DMS114 treated with DMSO at 0.1 percent for 48 hours (cell line): ENCODE data around the gene KRT86.
"Not testable (repeated sequence)": the region's sequence is repeated elsewhere in the genome, so short reads cannot be mapped to it uniquely, and the experiment has no call there.

ENCODE experiments used
- DNase-seq: peaks from one replicate; lab custom pipeline; 2025; ENCODE audit not compliant: unreplicated experiment; lab: John Stamatoyannopoulos, UW

Gene KRT86

DNA sequence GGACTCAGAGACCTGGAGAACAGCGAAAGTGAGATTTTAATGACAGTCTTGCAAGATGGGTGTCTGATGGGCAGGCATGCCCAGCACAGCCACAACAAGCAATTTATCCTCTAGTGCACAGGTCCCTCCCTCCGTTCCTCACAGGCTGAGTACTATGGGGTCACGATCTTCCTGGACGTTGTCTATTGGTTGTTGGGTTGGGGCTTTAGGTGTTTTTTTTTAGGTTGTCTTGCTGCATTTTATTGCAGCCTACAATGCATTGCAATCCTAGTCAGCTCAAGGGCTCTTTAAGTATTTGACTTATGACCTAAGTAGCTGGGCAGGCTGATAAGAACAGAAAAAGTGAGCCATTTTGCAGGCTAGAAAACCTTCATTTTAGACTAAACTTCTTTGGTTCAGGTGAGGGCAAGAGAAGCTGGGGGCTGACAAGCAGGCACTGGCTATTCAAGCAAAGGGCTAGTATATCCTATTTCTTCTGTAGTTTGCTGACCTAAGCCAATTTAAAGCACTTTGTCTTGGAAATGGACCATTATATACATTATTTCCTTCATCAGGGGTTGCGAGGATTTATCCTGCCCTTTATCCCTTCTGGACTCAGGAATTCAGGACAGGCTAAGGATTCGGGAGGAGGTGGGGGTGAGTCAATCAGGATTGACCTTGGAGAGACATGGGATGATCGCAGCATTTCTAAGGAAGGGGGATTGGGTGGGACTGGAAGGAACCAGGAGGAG lies 35.4 kb upstream of the KRT86 start:
- DNase-seq: no peak

DNA sequence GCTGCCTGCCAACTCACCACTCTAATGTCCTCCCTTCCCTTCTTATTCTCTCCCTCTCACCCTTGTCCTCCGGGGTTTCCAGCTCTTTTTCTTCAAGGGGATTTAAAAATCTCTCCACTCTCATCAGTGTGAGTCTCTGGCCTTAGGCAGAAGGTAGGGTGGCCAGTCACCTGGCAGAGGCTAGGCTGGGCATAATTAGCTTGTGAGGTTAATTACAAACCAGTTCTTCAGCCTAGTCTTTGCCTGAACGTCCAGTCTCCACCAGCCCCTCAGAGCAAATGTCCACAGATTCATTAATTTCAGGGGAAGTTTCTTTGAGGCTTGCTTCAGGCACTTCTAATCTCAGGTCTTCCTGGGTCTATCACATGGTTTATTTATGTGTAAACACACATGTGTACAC lies 34.7 kb upstream of the KRT86 start:
- no peak for DNase-seq

DNA sequence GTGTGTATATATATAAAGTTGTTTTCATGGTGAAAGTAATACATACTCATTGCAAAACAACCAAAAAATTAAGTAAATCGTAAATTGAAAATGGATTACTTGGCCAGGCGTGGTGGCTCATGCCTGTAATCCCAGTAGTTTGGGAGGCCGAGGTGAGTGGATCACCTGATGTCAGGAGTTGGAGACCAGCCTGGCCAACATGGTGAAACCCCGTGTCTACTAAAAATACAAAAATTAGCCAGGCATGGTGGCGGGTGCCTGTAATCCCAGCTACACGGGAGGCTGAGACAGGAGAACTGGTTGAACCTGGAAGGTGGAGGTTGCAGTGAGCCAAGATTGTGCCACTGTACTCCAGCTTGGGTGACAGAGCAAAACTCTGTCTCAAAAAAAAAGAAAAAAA lies 34.2 kb upstream of the KRT86 start:
- not testable (repeated sequence) for DNase-seq

DNA sequence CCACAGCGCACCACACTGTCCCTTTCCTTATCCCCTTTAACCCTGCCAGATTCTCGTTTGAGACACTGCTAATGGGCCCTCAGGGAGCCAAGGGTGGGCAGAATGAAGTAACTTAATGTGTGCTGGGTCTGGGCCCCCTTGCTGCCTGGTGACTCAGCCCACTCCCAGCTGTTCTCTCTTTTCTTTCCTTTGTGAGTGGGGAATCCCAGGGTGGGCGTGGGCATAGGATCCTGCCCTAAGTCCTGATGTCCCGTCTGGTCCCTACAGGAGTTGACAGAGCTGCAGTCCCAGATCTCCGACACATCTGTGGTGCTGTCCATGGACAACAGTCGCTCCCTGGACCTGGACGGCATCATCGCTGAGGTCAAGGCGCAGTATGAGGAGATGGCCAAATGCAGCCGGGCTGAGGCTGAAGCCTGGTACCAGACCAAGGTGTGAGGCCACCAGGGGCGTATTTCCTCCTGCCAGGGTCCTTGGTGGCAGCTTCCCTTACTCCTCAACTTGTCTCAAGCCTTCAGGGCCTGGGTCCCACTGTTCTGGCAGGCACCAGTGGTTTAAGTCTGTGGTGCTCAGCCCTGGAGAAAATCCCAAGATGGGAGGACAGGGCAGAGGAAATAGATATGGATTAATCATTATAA lies 33.1 kb upstream of the KRT86 start:
- DNase-seq: no peak

DNA sequence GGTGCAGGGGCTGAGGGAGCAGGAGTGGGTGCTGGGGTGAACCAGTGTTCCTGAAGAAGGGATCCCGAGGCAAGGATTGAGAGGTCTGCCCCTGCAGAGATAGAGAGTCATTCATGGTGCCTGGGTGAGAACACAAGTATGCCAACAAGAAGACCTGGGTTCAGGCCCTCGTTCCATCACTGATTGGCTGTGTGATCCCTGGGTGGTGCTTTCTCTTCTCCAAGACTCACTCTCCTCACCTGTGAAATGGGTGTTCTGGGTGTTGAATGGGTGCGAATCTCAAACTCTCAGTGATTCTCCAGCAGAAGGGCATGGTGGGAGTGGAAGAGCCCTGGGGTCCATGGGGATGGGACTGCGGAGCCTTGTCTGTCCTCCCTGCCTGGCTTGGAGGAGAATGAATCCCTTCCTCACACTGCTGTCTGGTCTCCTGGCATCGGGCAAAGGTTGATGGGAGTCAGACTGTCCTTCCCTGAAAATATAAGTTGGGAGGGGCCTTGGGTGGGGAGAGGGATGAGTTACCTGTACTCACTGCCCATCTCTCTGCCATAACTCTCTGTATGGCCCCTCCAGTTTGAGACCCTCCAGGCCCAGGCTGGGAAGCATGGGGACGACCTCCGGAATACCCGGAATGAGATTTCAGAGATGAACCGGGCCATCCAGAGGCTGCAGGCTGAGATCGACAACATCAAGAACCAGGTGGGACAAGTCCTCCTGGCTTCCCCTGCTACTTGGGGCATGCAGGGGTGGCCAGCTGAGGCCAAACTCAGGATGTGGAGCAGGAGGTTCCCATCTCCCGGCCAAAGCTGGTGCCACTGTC lies 31.8 kb upstream of the KRT86 start:
- DNase-seq: no peak

DNA sequence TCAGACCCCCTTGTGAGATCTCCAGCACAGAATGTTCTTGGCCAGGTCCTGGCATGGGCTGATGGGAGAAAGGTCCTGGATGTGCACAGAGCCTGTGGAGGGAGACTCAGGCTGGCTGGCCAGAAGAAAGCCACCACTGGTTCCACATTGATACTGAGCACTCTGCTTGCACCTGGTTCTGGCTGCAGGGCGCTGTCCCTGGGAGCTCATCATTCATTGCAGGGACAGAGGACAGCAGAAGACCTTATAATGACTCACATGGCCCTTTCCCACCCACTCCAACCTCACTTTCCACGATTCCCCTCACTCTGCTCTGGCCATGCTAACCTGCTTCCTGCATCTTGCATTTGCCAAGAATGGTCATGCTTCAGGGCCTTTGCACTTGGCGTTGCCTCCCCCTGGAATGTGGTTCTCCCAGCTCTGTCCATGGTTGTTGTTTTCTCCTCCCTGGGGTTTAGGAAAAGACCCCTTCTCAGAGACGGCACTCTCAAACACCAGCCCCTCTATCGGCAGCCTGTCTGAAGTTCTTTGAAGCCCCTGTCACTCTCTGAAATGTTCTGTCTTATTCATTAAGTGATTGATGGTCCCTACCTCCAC lies 31.1 kb upstream of the KRT86 start:
- no peak for DNase-seq

DNA sequence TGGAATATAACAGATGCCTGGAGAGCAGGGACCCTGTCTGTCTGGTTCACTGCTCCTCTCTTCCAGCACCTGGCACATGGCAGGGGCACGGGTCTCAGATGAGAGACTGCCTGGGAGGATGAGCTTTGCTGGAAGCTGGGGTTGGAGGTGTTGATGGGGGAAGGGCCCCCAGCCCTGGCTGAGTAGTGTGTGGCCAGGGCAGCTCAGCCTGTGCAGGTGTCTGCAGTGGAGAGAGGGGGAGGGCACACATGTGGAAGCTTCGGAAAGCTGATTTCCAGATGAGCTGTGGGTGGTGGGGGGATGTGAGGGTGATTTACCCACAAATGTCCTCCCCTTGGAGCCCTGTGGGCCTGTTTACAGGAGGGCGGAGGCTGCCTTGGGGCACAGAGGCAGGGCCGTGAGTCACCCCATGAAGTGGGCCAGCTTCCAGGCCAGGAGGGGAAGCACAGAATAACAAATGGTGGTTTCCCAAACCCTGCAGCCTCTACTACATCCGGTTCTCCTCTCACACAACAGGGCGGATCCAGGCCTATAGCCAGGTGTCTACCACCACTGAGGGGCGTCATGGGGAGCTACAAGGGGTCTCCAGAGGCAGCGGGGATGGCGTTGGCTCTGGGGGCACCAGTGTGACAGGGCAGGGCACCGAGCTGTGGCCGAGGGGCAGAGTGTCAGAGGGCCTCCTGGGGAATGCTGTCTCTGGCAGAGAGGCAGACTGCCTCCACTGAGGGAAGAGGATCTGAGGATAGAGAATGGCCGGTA lies 30.4 kb upstream of the KRT86 start:
- DNase-seq: no peak

DNA sequence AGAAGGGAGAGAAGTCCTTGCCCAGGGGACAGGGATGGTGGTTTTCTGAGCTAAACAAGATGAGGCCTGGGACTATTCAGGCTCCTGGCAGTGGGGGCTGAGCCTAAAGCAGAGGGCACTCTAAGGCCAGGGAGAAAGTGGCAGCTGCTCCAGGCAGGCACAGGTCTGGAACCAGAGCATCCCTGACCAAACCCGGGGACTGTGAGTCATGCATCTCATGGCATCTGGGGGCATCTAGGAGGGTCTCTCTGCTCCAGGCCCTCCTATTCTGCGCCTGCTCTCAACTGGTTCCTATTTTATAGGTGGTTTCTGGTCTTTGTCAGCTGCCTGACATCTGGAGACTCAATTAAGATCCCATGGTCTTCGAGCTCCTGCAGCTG lies 29.8 kb upstream of the KRT86 start:
- no peak for DNase-seq

DNA sequence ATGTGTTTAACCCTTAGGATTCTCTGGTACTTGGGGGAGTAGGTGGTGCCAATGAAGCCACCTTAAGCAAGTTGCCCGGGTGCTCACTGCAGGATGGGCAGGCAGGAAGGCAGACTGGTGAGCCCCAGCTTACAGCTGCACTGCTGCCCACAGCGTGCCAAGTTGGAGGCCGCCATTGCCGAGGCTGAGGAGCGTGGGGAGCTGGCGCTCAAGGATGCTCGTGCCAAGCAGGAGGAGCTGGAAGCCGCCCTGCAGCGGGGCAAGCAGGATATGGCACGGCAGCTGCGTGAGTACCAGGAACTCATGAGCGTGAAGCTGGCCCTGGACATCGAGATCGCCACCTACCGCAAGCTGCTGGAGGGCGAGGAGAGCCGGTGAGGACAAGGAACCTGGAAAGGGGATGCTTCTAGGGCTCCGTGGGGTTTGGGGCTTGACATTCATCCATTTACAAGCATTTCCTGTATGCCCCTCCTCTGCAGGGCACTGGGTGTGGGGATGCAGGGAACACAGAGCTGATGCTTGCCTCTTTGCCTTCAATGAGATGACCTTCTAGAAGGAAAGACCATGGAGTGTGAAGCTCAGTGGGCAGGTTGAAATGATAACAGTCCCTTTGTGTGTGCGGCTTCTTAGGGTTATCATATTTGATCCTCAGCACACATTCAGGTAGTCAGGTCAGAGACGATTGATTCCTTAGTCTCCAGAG lies 29.0 kb upstream of the KRT86 start:
- DNase-seq: no peak

DNA sequence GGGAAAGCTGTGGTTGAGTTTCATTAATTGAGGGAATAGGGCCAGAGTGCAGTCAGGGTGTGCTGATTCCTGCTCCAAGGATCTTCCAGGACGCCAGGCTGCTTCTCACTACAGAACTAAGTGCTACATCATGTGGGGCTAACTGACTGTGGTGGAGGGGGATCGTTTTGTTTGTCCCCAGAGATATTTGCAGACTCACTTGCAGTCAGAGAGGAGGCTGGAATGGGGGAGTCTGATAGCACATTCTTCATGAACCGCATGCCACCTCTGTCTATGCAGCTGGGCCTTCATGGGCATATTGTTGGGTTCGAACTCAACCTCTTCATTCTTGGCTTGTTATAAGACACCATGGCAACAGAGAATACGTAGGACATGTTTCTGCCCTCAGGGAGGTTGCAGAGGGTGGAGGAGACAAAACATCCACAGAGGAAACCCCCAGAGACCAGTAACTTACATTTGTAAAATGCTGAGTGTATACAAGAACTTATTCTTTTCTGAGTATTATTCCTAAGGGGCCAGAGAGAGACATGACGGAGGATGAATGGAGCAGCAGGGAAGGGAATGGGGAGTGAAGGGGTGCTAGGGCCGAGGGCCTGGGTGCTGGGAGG lies 28.4 kb upstream of the KRT86 start:
- no peak for DNase-seq

DNA sequence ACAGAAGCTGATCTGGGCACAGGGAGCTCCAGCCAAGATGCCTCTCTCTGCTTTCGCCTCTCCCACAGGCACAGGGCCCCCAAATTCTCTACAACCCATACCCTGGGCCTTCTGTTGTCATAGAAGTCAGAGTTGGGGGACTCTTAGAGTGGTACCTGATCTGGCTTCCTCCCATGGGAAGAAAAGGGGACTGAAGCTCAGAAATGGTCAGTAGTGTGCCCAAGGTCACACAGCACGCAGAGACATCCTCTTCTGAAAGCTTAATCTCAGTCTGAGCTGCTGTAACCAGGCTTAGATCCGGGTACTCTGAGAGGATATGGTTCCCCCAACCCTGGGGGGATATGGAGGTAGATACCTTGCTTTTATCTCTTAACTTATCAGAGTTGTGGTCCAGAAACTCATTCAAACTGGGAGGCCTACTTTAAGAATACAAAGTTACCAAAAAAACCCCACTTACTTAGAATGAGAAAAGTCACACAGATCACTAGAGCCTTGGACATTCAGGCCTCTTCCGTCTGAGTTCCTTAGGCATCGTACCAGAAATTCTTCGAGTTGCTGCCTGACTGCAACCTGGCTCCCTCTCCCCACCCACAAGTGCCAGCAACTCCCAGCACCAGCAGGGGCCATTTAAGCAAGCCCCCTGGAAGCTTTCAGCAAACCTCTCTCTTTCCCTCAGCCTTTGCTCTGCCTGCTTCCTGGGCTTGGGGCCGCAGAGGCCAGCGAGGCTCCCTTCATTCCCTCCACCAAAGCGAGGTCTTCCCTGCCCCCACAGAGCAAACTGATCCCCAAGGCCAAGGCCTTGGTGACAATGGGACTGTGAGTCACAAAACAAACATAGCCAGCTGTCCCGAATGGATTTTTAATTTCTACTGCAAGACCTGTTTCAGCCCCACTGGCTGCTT lies 27.5 kb upstream of the KRT86 start:
- no peak for DNase-seq

DNA sequence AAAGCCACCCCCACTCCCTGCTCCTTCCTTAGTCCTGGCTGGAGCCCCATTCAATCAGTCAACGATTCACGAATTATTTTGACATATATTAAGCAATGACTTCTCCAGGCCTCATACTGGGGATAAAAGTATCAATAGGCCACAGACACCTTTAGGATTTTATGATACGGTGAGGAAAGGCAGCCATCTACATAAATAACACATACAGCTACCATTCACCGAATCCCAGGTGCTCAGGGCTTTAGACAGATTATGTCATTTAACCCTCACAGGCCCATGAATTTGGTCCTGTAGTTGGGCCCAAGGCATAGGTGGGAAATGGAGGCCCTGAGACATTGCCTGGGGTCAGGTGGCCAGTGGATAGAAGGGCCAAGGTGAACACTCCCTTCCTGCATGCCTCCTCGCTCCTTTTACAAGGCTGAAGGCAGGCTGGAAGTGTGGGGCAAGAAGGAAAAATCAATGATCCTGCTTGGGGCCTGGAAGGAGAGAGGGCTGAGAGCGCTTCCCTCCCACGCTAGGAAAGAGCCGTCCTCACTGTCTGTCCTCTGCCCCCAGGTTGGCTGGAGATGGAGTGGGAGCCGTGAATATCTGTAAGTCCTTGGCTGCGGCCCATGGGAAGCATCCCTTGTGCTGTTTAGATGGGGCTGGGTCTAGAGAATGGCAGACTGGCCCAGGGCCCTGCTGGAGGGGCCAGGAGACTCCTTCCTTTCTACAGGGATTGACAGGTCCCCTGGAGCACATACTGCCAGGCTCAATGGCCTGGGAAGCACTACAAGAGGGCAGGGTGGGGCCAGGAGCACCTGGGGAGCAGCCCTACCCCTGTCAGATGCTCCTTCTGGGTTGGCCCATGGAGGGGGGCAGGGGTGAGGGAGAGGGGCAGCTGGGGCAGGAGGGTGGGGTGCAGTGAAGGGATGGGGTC lies 26.6 kb upstream of the KRT86 start:
- no peak for DNase-seq

DNA sequence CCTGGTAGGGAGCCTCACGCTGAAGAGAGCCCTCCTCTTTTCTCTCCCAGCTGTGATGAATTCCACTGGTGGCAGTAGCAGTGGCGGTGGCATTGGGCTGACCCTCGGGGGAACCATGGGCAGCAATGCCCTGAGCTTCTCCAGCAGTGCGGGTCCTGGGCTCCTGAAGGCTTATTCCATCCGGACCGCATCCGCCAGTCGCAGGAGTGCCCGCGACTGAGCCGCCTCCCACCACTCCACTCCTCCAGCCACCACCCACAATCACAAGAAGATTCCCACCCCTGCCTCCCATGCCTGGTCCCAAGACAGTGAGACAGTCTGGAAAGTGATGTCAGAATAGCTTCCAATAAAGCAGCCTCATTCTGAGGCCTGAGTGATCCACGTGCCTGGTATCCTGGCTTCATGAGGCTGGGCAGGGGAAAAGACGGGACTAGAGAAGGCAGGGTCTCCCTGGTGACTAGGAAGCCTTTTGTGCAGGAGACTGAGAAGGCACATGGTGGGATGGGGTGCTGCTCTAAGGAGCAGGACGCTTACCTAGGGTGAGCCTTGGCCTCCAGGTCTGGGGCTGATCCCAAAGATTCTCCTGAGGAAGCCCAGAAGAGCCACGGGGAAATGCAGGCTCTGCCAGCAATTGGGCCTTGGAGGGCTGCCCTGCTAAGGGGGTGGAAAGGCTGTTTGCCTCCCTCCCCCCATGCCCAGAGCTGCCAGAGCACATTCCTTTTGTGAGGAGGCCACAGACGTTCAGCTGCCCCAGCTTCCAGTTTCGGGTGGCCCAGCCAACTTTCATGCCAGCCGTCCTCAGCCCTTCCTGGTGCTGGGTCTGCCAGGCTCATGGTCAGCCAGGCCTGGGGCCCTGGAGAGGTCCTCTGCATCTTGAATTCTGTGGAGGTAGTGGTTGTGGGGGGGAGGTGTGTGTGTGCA lies 25.6 kb upstream of the KRT86 start:
- no peak for DNase-seq

DNA sequence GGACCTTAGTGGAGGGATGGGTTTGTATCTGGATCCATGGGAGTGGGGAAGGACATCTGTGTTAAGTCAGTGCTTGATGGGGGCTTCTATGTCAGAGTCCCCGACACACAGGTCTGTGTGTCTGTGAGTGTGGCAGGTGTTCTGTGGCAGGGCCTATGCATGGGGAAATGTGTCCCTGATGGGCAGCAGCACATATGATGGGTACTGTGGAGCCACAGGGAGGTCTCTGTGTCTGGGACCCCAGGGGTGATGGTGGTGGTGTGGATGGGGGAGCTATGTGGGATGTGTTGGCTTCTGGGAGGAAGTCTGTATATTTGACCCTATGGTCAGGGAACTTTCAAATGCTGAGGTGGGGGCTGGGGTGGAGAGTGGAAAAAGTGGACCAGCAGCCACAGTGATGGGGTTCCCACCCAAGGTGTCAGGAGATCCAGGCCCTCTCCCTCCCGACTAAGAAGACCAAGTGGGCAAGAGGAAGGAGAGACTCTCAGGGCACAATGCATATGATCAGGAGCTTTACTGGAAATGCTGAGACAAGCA lies 24.9 kb upstream of the KRT86 start:
- DNase-seq: no peak

DNA sequence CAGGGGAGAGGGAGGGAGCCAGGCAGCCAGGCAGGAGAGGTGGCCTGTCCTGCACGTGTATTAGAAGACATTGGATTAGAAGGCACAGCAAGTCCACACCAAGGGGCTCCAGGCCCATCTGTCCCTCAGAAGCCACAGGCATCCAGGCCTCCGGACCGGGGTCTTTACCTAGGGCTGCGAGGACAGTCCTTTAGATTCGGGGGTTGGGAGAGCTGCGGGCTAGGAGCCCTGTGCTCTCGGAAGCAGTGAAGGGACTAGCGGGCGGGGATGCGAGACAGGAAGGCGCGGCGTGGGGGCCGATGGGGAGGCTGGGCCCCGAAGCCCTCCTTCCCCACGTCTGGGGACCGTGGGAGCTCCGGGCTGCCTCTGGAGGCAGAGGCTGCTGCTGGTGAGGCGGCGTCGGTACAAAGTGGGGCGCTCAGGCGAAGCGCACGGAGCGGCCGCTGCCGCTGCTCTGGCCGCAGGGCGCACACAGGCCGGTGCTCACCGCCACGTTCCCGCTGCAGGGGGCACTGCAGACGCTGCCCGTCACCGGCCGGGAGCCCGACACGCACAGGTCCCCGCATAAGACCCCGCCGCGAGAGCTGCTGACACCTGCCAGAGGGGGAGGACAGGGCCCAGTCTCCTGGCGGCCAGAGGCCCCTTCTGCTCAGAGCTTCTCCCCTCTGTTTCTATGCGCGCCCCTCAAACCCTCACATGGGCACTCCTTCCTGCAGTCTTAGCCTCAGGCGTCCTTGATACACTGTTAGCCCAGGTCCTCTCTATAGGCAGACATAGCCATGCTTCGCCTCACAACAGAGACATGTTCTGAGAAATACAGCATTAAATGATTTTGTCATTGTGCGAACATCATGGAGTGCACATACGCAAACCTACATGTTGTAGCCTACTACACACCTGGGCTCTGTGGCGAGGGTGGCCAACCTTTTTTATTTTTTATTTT lies 24.1 kb upstream of the KRT86 start:
- no peak for DNase-seq
